HL-60/S4 treated with retinoic acid at 250 ng/mL for 4 days and 3 days (cell line): ENCODE results near the gene AGA.

ENCODE experiments used
- in situ Hi-C: fragments of 300-500 bp; cut with MboI; formaldehyde crosslinking; loops from 2 replicates; pipeline ENCODE4 v1.7.0; 2022; ENCODE audit warnings: low sequenced_read_pairs

AGA gene

DNA sequence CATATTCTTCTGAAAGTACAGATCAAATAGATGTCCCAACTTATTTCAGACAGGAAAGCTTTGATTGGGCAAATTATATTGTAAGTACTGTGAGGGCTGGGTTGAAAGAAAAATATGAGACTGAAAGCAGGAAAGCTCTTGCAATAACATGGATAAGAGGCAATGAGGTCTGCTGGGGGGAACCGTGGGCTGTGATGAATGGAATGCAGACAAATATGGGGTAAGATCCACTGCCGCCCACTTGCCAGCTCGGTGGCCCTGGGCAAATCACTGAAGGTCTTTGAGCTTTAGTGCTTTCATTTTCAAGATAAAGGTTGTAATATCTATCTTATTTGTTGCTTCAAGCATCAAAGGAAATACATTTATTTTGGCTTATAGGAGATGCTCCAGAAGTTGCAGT, 51.0 kb downstream of the AGA start:
- in situ Hi-C loops: no loop called here

DNA sequence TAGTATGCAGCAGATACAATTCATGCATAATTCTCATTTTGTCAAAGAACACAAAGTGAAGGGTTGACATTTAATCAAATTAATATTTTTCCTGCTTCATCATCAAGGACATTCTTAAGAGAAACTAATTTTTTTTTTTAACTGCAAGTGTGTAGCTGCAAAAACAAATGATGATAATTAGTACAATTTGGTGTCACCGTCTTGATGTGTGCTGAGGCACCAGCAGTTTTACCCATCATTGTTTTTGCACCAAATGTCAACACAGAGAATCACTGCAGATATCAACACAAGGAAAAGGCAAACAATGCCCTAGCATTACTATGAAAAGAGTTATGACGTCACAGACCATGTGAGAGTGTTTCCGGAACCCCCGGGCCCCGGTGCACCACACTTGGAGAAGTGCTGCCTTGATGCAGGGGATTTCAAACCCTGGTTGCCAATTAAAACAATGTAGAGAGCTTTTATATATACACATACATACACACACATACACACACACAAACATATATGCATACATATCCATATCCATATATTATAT, 55.9 kb downstream of the AGA start:
- in situ Hi-C loops: no loop called here

DNA sequence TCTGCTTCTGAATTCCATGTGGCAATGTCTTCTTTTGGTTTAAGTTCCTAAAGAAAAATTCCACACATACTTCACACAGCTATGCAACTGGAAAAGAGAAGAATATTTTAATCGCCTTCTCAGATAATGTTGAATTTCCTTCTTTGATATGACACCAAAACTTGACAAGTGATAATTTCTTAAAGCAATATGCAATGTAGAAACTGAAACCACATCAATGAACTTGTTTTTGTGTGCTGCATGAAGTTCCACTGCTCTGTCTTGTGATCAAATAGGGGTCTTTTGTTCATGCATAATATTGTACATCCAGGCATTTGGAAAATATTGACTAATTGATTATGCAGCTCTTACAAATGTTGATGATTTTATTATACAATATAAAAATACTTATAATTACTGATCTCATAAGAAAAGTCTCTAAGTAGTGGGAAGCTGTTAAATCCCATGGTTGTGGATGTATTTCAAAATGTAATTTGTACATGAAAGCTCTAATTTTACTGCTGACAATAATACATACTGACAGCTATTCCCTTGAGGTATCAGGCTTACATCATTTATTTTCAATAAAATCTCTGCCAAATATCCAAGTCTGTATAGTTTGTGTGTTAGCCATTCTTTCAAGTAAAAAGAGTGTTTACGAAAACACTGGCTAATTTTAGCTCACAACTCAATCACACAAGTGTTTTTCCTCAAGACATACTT, 56.5 kb downstream of the AGA start:
- in situ Hi-C loops: no loop called here

DNA sequence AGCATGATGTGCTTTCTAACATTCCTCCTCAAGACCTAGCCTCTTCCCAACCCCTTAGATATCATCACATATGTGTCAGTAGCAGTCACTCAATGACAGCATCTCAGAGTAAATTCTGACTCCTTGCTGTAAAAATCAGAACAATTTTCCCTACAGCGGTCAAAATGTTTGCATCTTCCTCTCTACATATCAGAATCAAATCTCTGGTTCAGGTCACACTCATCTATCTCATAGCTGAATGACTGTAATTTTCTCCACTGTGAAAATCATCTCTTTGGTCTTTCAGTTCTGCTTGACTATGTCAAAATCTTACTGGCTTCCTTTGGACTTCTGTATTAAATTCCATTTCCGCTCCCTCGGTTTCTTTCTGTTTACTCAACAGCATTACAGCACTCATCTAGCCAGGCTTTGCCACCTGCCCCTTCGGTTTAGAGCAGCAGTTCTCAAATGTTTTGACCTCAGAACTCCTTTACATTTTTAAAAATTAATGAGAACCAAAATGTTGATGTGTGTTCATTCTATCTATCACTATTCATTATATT, 57.3 kb downstream of the AGA start:
- in situ Hi-C loops: no loop called here

DNA sequence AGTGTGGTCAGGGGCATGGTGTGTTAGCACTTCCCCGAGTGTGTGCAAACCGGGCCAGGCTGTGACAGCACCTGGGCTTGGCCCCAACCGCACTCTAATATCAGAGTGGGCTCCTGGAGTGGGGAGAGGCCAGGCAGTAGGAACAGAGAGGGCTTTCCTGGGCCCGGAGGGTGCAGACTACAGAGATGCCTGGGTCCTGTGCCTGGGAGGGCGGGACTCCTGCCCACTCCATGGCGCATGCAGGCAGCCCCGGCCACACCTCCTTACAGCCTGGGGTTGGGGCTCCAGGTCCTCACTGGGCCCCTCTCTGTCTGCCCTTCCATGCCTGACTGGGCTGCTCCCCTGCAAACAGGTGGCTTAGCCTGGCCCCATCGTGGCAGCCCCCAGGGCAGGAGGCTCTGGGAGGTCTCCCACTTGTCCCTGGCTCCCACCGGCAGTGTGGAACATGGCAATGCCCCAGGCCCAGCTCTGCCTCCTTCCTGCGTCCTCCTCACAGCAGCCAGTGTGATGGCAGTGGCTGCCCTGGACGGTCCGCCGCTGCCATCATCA, 60.4 kb downstream of the AGA start:
- in situ Hi-C loops: no loop called here
